SKM-1 treated with dmso at 0.1 percent for 144 hours (cell line): ENCODE results near the gene OPA3.
"Not testable (repeated sequence)": the region's sequence is repeated elsewhere in the genome, so short reads cannot be mapped to it uniquely, and the experiment has no call there.

Experiments used
- DNase-seq: peaks from one replicate; lab custom pipeline; 2025; ENCODE audit not compliant: unreplicated experiment; lab: John Stamatoyannopoulos, UW

Gene OPA3

GRCh38 chr19:45584332-45585157, at the start of gene OPA3:
TSS of gene OPA3 (minus strand) at chr19:45584802. CDS start at chr19:45584764, 38 bp downstream.
- peak; percentile 90 for DNase-seq

GRCh38 chr19:45632468-45633196, 48.0 kb upstream of the OPA3 start:
- DNase-seq: no peak

DNA sequence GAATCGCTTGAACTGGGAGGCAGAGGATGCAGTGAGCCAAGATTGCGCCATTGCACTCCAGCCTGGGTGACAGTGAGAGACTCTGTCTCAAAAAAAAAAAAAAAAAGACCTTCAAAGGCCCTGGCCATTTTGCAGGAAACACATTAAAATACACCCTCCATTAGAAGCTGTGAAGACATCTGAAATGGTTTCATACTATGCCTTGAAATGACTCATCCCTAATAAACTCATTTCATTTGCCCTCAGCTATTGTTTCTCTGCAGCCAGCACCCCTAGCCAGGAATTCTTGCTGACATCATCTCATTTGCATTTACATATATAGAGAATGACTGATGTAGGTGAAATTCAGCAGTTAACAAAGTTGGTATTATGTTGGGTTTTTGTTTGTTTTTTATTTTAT, 45.9 kb upstream of the OPA3 start:
- DNase-seq: no peak

DNA sequence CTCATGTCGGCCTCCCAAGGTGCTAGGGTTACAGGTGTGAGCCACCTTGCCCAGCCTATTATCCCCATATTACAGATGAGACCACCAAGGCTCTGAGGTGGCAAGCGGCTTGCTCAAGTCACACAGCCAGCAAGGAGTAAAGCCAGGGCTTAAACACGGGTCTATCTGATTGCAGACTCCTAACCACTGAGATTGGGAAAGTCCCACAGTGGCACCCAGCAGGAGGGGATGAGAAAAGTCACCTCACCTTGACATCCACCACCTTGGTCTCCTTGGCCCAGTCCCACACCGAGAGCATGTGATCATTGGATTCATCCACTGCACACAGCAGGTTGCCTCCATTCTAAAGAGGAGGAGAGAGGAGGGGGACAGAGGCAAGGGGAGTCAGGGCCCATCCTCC, 45.1 kb upstream of the OPA3 start:
- DNase-seq: no peak

DNA sequence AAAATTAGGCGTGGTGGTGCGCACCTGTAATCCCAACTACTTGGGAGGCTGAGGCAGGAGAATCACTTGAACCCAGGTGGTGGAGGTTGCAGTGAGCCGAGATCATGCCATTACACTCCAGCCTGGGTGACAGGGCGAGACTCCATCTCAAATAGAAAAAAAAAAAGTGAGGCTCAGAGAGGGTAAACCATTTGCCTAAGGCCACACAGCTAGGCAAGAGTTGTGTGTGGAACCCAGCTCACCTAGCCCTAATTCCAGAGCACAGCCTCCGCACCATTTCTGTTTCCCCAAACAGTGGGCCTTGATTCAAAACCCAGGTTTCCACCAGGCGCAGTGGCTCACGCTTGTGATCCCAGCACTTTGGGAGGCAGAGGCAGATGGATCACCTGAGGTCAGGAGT, 43.6 kb upstream of the OPA3 start:
- not testable (repeated sequence) for DNase-seq

- no peak for DNase-seq
These were observed 39.4 kb upstream of the OPA3 start for GRCh38 chr19:45623984-45624383.

DNA sequence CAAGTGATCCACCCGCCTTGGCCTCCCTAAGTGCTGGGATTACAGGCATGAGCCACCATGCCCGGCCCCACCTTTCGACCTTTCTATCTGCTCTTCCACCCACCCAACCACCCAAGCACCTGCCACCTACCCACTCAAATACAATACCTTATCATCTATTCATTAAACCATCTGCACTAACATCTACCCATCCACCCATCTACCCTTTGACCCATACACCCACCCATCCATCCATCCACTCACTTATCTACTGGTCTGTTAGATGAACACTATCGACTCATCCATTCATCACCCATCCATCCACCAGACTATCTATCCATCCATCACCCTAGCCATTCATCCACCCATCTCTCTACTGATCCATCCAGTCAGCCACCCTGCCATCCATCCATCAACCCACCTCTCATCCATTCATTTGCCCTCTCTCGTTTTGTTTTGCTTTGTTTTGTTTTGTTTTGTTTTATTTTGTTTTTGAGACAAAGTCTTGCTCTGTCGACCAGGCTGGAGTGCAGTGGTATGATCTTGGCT, 37.4 kb upstream of the OPA3 start:
- no peak for DNase-seq

DNA sequence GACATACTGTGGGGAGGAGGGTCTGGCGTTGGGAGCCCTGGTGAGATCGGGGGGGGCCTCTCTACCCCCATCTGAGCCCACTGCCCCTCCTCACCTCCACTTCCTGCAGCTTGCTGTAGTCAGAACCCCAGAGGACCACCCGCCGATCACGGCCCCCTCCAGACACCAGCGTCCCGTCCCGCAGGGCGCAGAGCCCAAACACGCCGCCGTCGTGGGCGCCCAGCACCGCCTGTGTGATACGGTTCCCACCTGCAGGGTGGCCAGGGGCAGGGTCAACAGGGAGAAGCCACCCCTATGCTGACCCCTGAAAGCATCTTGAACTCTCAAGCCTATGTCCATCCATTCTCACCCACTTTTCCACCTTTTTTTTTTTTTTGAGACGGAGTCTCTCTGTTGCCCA, 36.8 kb upstream of the OPA3 start:
- DNase-seq: no peak

DNA sequence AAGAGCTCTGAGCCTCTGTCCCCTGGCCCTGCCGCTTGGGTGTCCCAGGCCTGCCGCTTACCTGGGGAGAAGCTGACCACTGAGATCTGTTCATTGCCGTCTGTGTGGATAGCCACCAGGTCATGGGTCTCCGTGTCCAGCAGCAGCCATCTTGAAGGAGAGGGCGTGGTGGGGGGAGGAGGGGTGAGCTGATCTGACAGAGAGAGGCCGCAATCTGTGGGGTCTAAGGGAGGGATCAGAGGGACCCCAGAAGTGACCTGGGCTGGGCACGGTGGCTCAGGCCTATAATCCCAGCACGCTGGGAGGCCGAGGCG, 32.1 kb upstream of the OPA3 start:
- no peak for DNase-seq

DNA sequence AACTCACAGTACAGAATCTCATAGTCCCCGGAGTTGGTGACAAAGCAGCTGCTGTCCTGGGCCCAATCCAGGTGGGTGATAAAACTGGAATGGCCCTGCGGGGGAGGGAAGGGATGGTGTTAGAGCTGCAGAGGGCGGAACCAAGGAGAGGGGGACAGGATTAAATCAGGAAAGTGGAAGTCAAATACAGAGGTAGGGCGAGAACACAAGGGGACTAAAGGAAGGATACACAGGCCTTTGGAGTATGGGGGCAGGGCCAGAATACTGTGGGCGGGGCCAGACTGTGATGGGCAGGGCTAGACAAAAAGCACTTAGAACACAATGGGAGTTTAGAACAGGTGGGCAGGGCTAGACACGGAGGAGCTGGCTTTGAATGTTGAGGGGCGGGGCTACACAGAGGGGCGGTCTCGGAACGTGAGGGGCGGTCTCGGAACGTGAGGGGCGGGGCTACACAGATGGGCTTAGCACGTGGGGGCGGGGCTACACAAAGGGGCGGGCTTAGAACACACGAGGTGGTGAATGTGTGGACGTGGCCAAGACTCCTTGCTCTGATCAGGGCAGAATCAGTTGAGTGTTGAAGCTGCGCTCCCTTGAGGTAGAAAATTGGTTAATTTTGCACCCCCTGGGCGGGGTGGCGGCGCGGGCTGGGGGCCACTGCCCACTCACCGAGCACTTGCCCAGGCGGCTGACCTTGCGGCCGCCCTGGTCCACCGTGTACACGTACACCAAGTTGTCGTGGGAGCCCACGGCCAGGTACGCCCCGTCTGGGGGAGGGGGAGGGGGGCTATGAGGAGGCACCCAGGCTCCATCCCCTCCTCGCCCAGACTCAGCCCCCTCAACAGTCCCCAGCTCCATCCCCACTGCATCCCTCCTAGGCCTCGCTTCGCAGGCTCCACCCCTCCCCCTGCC, 31.4 kb upstream of the OPA3 start:
- DNase-seq: peak; percentile 57

DNA sequence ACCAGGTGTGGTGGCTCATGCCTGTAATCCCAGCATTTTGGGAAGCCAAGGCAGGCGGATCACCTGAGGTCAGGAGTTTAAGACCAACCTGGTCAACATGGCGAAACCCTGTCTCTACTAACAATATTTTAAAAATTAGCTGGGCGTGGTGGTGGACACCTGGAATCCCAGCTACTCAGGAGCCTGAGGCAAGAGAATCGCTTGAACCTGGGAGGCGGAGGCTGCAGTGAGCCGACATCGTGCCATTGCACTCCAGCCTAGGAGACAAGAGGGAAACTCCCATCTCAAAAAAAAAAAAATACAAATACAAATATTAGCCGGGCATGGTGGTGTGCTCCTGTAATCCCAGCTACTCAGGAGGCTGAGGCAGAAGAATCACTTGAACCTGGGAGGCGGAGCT, 30.5 kb upstream of the OPA3 start:
- DNase-seq: not testable (repeated sequence)

DNA sequence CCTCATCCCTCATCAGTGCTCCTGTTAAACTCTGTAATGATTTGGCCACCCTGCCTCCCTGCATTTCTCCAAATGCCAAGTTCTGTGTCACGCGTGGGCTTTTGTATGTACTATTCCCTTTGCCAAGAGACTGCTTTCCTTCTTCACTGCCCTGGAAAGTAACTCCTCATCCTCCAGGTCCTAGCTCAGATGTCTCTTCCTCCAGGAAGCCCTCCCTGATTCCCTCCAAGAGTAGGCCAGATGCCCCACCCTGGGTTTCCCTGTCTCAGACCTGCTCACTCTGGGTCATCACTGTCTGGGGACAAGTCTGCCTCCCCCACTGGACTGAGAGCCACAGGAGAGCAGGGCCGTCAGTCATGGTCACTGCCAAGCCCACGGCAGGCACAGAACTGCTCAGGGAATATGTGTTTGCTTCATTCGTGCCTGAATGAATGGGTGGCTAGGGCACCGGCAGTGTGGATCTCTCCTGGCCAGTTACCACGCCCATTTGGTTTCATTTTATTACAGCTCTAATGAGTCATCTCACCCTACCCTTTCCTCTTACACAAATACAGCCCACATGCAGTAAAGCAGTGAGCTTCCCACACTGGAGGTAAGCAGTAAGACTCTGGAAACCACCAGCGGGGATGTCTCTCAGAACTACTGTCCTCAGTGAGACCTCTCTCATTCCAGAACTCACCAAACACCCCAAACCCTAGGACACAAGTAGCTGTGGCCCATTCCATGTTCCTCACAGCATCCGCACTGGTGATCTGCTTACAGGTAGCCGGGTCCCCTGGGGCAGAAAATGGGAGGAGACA, 29.5 kb upstream of the OPA3 start:
- no peak for DNase-seq

GRCh38 chr19:45608948-45609347, 24.3 kb upstream of the OPA3 start:
- no peak for DNase-seq

DNA sequence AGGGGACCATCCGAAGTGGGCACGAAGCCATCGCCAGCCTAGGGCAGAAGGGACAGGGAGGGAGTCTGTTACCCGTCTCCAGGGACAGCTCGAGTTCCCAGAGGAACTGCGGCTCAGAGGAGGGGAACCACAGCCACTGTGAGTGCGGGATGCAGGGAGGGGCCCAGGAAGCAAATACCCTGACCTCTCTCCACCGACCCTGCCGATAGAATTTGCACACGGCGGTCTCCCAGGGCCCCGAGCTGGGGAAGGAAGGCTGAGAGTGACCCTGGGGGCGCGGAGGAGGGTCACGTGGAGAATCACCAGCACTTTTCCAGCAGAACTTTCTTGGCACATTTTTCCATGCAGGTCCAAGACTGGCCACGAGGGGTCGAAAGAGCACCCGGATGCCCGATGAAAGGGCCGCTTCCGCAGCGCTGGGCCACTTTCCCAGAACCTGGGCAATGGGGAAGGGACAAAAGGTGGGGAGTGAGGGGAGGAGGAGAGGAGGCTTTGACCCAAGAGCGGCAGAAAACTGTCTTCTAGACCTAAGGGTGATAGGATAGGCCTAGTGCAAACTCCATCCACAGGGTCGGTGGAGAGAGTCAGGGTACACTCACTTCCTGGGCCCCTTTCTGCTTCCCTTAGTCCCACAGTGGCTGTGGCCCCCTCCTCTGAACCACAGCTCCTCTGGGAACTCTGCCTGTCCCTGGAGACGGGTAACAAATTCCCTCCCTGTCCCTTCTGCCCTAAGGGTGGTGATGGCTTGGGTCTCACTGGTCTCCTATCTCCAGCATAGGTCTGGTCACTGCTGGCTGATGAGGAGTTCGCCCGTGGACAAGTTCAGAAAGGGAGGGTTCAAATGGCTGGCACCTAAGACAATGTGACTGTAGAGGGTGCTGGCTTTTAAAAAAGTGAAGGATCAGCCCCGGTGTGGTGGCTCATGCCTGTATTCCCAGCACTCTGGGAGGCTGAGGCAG, 22.7 kb upstream of the OPA3 start:
- no peak for DNase-seq

- no peak for DNase-seq
These were observed 17.1 kb upstream of the OPA3 start, which contains the start of gene GPR4 for GRCh38 chr19:45601524-45602374. TSS of gene GPR4 (minus strand) at chr19:45602212. CDS start at chr19:45591866, 10,346 bp downstream.

- no peak for DNase-seq
These were observed 16.5 kb upstream of the OPA3 start for GRCh38 chr19:45601115-45601514.

DNA sequence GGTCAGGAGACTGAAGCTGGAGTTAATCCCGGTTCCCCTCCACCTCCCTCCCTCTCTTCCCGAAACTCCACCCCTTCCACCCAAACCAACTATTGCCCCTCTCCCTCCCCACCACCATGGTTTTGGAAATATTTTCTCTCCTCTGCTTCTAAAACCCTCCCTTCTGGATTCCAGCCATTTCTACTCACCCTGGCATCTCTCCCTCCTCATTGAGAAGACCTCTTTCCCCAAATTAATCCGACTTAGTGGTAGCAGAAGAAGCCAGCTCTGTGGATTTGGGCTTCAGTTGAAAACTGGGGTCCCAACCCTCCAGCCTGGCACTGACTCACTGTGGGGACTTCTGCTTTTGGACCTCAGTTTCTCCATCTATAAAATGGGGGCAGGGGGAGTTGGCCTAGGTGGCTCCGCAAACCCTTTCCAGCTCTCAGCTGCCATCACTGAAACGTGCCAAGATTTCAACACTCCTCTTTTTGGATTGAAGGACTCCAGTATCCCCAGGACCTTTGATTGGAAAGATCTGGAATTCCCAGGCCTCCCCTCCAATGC, 15.8 kb upstream of the OPA3 start:
- no peak for DNase-seq

GRCh38 chr19:45599286-45599685, 14.7 kb upstream of the OPA3 start:
- DNase-seq: no peak
